CD4-positive, alpha-beta T cell (primary cell): ENCODE measurements around the gene OR51E1. TPM values are rescaled to one million over a fixed set of nuclear protein-coding genes. Genes with fewer than 3 reads are reported as not detected.

ENCODE experiments used
- ATAC-seq: fragments of 200-7000 bp; cut with Tn5 transposase; one replicate; pipeline ENCODE4 v1.10.0; 2022; ENCODE audit warnings: mild to moderate bottlenecking; ENCODE audit not compliant: poor library complexity
- CTCF ChIA-PET: fragments of 350-600 bp; sonication (Branson Sonifier 250); formaldehyde crosslinking; loops from one replicate; lab custom pipeline; 2021; ENCODE audit warnings: antibody characterized with exemption, inconsistent platforms; lab: Charles Lee
- POLR2A ChIA-PET: fragments of 350-600 bp; sonication (Branson Sonifier 250); formaldehyde crosslinking; loops from one replicate; lab custom pipeline; 2021; ENCODE audit warnings: antibody characterized with exemption, inconsistent platforms; lab: Charles Lee
- DNase-seq, 14 experiments: peaks; one replicate each; pipeline ENCODE4 v3.0.0-alpha.2; 2013 to 2020; ENCODE audit warnings: mixed read lengths in 2 of 14
- H3K27ac ChIP-seq, 2 donors: one replicate each; pipeline versions ENCODE4 v1.5.1 to v1.7.0; 2013; ENCODE audit warnings: low read length in 2 of 2, low read depth in 1 of 2, mild to moderate bottlenecking in 1 of 2
- H3K27me3 ChIP-seq, 2 experiments: 1 replicate in 1 of 2; 2 replicates in 1 of 2; pipeline versions ENCODE4 v1.6.1 to v1.7.0; 2013; ENCODE audit warnings: low read length in 2 of 2, control low read depth in 1 of 2, mild to moderate bottlenecking in 1 of 2, moderate library complexity in 1 of 2; ENCODE audit not compliant: insufficient read depth in 2 of 2, control insufficient read depth in 1 of 2
- H3K36me3 ChIP-seq: one replicate; pipeline ENCODE4 v1.6.1; 2013; ENCODE audit warnings: low read length, control low read depth; ENCODE audit not compliant: insufficient read depth
- H3K4me1 ChIP-seq: one replicate; pipeline ENCODE4 v1.6.1; 2013; ENCODE audit warnings: low read length, control low read depth; ENCODE audit not compliant: insufficient read depth
- H3K4me3 ChIP-seq: one replicate; pipeline ENCODE4 v1.5.1; 2013; ENCODE audit warnings: mild to moderate bottlenecking, low read length, moderate library complexity
- H3K9me3 ChIP-seq, 2 experiments: 1 replicate in 1 of 2; 2 replicates in 1 of 2; pipeline versions ENCODE4 v1.6.1 to v1.7.0; 2013; ENCODE audit warnings: low read length in 2 of 2, mild to moderate bottlenecking in 2 of 2, control low read depth in 1 of 2, moderate library complexity in 1 of 2; ENCODE audit not compliant: control insufficient read depth in 1 of 2, insufficient read depth in 1 of 2
- H3K27ac Mint-ChIP-seq: one replicate; pipeline ENCODE4 v1.8.0; 2020; ENCODE audit warnings: mixed read lengths
- H3K27me3 Mint-ChIP-seq: one replicate; pipeline ENCODE4 v1.8.0; 2021; ENCODE audit warnings: mixed read lengths
- H3K36me3 Mint-ChIP-seq: one replicate; pipeline ENCODE4 v1.8.0; 2021; ENCODE audit warnings: low read depth, mixed read lengths
- H3K4me1 Mint-ChIP-seq: one replicate; pipeline ENCODE4 v1.8.0; 2021; ENCODE audit warnings: low read depth, mixed read lengths
- H3K4me3 Mint-ChIP-seq: one replicate; pipeline ENCODE4 v1.8.0; 2020; ENCODE audit warnings: mild to moderate bottlenecking, mixed read lengths
- H3K9me3 Mint-ChIP-seq: one replicate; pipeline ENCODE4 v1.8.0; 2020; ENCODE audit warnings: mixed read lengths
- CTCF ChIP-seq: fragments of 200-600 bp; IDR thresholded peaks from one replicate; pipeline ENCODE4 v1.8.0; 2022; ENCODE audit warnings: antibody characterized with exemption, mild to moderate bottlenecking
- intact Hi-C, 2 experiments: fragments of 100-400 bp; cut with DNase I in 1 of 2; cut with micrococcal nuclease in 1 of 2; formaldehyde crosslinking; loops; one replicate each; pipeline versions ENCODE4 v1.15.1 to v1.9.0; 2023 to 2025; cut with DNase I, micrococcal nuclease
- total RNA-seq, 174 experiments: library from RNA in 2 of 174; stranded (reverse) in 2 of 174; gene quantifications; one replicate each; pipeline ENCODE4 v1.2.3 and lab custom pipeline; 2021 to 2026

The OR51E1 gene
- total RNA-seq, 2 experiments from 2014 or later: not detected

GRCh38 chr11:4607096-4607495, 36.7 kb upstream of the OR51E1 start:
- Histone ChIP-seq H3K27ac (no peak overlapping the region), H3K27me3 (no peaks in the 10 kb centered on the region), H3K4me3 (peak overlapping the region; percentile 81), H3K4me1 (peaks cover 23% of the 10 kb centered on the region), H3K36me3 (peaks cover 29% of the 10 kb centered on the region), H3K9me3 (no peaks in the 10 kb centered on the region)
- TF ChIP-seq CTCF: no peak
- Mint-ChIP-seq H3K27ac (peak overlapping the region; percentile 86), H3K4me1 (peaks cover 53% of the 10 kb centered on the region), H3K36me3 (peaks cover 34% of the 10 kb centered on the region), H3K27me3 (no peaks in the 10 kb centered on the region), H3K4me3 (peak overlapping the region; percentile 87), H3K9me3 (peaks cover 3% of the 10 kb centered on the region)
- peak in 1 of 14 experiments; percentile 4 for DNase-seq
- ChIA-PET CTCF (interaction anchor here (1.3 kb wide), 1 partner anchor 30 kb away, joined by 5 read pairs; the partner anchor contains the start of gene OR51D1), POLR2A (no interaction called here)
- intact Hi-C loops: loop anchor here in 1 of 2 experiments (5.0 to 10.0 kb wide), 3 partner anchors 215 to 1630 kb away; partner anchors contain the start of genes CNGA4 and TRIM21
- no peak for ATAC-seq

GRCh38 chr11:4607781-4608666, 35.8 kb upstream of the OR51E1 start, which contains the start of gene TRIM68:
Gene TRIM68, minus strand, starts transcription at chr11:4608231. Its CDS starts 2,727 bp downstream, at chr11:4605504.
- Histone ChIP-seq H3K9me3 (no peaks in the 10 kb centered on the region), H3K27ac (peak within 1 kb of the TSS; percentile 74 to 79), H3K36me3 (peaks cover 23% of the 10 kb centered on the region), H3K4me3 (peak within 1 kb of the TSS; percentile 81), H3K27me3 (no peaks in the 10 kb centered on the region), H3K4me1 (peaks cover 23% of the 10 kb centered on the region)
- intact Hi-C loops: loop anchor here in 1 of 2 experiments (5.0 to 10.0 kb wide), 3 partner anchors 216 to 1629 kb away; partner anchors contain the start of genes CNGA4 and TRIM21
- peaks cover 28% of the 10 kb centered on the region for H3K36me3 Mint-ChIP-seq
- H3K4me1 Mint-ChIP-seq: peaks cover 53% of the 10 kb centered on the region
- no peaks in the 10 kb centered on the region for H3K27me3 Mint-ChIP-seq
- H3K9me3 Mint-ChIP-seq: peaks cover 3% of the 10 kb centered on the region
- ChIA-PET POLR2A (interaction anchor here (0.6 to 1.5 kb wide), 4 partner anchors 29 to 1976 kb away, joined by 3 to 4 read pairs (median 3); partner anchors contain the start of genes OR51D1 and TRIM21), CTCF (interaction anchor here (1.3 kb wide), 1 partner anchor 29 kb away, joined by 5 read pairs; the partner anchor contains the start of gene OR51D1)
- peak; percentile 88 to 96 (median 92) for DNase-seq
- ATAC-seq: peak; percentile 99
- peak within 1 kb of the TSS; percentile 86 for H3K27ac Mint-ChIP-seq
- H3K4me3 Mint-ChIP-seq: peak within 1 kb of the TSS; percentile 87
- TF ChIP-seq CTCF: no peak

GRCh38 chr11:4610258-4610935, 33.4 kb upstream of the OR51E1 start:
- no peak for TF ChIP-seq CTCF
- no peaks in the 10 kb centered on the region for H3K27me3 ChIP-seq
- H3K4me1 ChIP-seq: peaks cover 23% of the 10 kb centered on the region
- H3K36me3 Mint-ChIP-seq: peaks cover 7% of the 10 kb centered on the region
- H3K4me3 Mint-ChIP-seq: peak overlapping the region; percentile 87
- ChIA-PET CTCF (no interaction called here), POLR2A (no interaction called here)
- DNase-seq (peak in 4 of 14 experiments; percentile 25 to 67 (median 32)), ATAC-seq (no peak)
- H3K9me3 Mint-ChIP-seq: peaks cover 3% of the 10 kb centered on the region
- no peaks in the 10 kb centered on the region for H3K27me3 Mint-ChIP-seq
- H3K27ac ChIP-seq: peak overlapping the region in 1 of 2 donors; percentile 53
- H3K36me3 ChIP-seq: peaks cover under 1% of the 10 kb centered on the region
- H3K4me3 ChIP-seq: peak overlapping the region; percentile 35
- H3K9me3 ChIP-seq: no peaks in the 10 kb centered on the region
- intact Hi-C loops: no loop called here
- H3K27ac Mint-ChIP-seq: peak overlapping the region; percentile 86
- H3K4me1 Mint-ChIP-seq: peaks cover 53% of the 10 kb centered on the region
